K562 (cell line): ENCODE data around the gene MRPL40. TPM values are rescaled to one million over a fixed set of nuclear protein-coding genes. Genes with fewer than 3 reads are reported as not detected.

ENCODE experiments used
- ARID3B ChIP-seq: fragments of 250-450 bp; sonication (Bioruptor Pico); IDR thresholded peaks from 2 replicates; pipeline ENCODE4 v1.4.0; 2020; ENCODE audit warnings: borderline replicate concordance
- BRD9 ChIP-seq: fragments of 450-650 bp; IDR thresholded peaks from 2 replicates; pipeline ENCODE4 v1.6.1; 2018; ENCODE audit warnings: low read depth; ENCODE audit not compliant: partially characterized antibody
- CHD4 ChIP-seq: fragments of 200-600 bp; sonication (generic); IDR thresholded peaks from 3 replicates; pipeline ENCODE4 v1.6.1; 2012; ENCODE audit warnings: low read depth, mild to moderate bottlenecking, mixed read lengths, low read length, inconsistent platforms; ENCODE audit not compliant: insufficient read depth, insufficient replicate concordance, poor library complexity, severe bottlenecking
- HIVEP1 ChIP-seq: fragments of 250-450 bp; sonication (Bioruptor Pico); IDR thresholded peaks from 2 replicates; pipeline ENCODE4 v1.4.0; 2020; ENCODE audit warnings: mild to moderate bottlenecking
- NR4A1 ChIP-seq, 2 experiments: fragments of 250-450 bp in 1 of 2; fragments of 450-650 bp in 1 of 2; sonication (Bioruptor Pico) in 1 of 2; IDR thresholded peaks; 2 replicates each; pipeline versions ENCODE4 v1.4.0 to v1.6.1; 2016 to 2020; ENCODE audit warnings: mild to moderate bottlenecking in 2 of 2, missing compliant biosample characterization in 1 of 2, missing genetic modification characterization in 1 of 2, moderate library complexity in 1 of 2
- NRF1 ChIP-seq, 2 experiments: fragments of 450-650 bp; IDR thresholded peaks in 1 of 2; conservative IDR thresholded peaks in 1 of 2; 2 replicates each; pipeline ENCODE4 v1.6.1; 2014; ENCODE audit warnings: mild to moderate bottlenecking in 2 of 2
- POLR2AphosphoS5 ChIP-seq: IDR thresholded peaks from 2 replicates; pipeline ENCODE4 v1.6.1; 2011; ENCODE audit warnings: mild to moderate bottlenecking, low read depth, low read length, moderate library complexity; ENCODE audit not compliant: control insufficient read depth, insufficient read depth
- PPARD ChIP-seq: fragments of 250-450 bp; sonication (Bioruptor Pico); IDR thresholded peaks from 2 replicates; pipeline ENCODE4 v1.8.0; 2022; ENCODE audit warnings: inconsistent platforms, mild to moderate bottlenecking, moderate library complexity
- SMAD4 ChIP-seq: fragments of 250-450 bp; sonication (Bioruptor Pico); conservative IDR thresholded peaks from 2 replicates; pipeline ENCODE4 v1.8.0; 2021; ENCODE audit warnings: inconsistent platforms, mild to moderate bottlenecking, moderate library complexity
- SP2 ChIP-seq: IDR thresholded peaks from 2 replicates; pipeline ENCODE4 v1.6.1; 2011; ENCODE audit warnings: mild to moderate bottlenecking, low read depth, low read length, moderate library complexity; ENCODE audit not compliant: poor library complexity, severe bottlenecking; ENCODE audit errors: extremely low read depth
- ZBTB9 ChIP-seq: fragments of 450-650 bp; formaldehyde crosslinking; IDR thresholded peaks from 2 replicates; pipeline ENCODE4 v1.4.0; 2020; ENCODE audit warnings: mild to moderate bottlenecking, moderate library complexity
- ZNF407 ChIP-seq: fragments of 450-650 bp; IDR thresholded peaks from 2 replicates; pipeline ENCODE4 v1.6.1; 2016; ENCODE audit warnings: low read depth
- polyA plus RNA-seq, 8 experiments: library from polyadenylated mRNA; depleted of rRNA in 4 of 8; stranded (reverse) in 5 of 8; unstranded in 3 of 8; fragments of >200 nt; fragmentation: Nextera tagmentation in 2 of 8; fragmentation: Illumina TruSeq in 1 of 8; extraction: Ambion mirVana in 2 of 8; extraction: Trizol in 1 of 8; gene quantifications; 2 replicates each; pipeline versions ENCODE4 v1.2.1 to v1.2.3, GENCODE V29; 2011 to 2014; ENCODE audit warnings: inconsistent platforms in 1 of 8, missing spikeins in 1 of 8
- total RNA-seq, 7 experiments: library from RNA; depleted of rRNA in 6 of 7; stranded (reverse); fragments of >200 nt in 6 of 7; fragmentation: Illumina TruSeq in 2 of 7; extraction: Trizol in 2 of 7; gene quantifications; 2 replicates each; pipeline versions ENCODE4 v1.2.1 to v1.2.3, GENCODE V29; 2011 to 2021; ENCODE audit warnings: low replicate concordance in 1 of 7
- TF ChIP-seq, protein P1 (sequence below): sonication (generic); formaldehyde crosslinking; IDR thresholded peaks from 2 replicates; pipeline ENCODE4 v1.9.0; 2022; ENCODE audit warnings: mild to moderate bottlenecking, missing genetic modification reagents

The MRPL40 gene
- total and polyA plus RNA-seq, 9 of the 15 experiments (the other 6 are each of a cell fraction or from before 2014, with no cell fraction given): 132 to 652 (median 208) TPM

- TF ChIP-seq SMAD4 (CRISPR knock-in tag): no peak
- no peak for TF ChIP-seq NRF1 (conservative IDR thresholded peaks at IDR 0.05 in 1 of 2, IDR thresholded peaks at IDR 0.05 in 1 of 2)
- 0 out of 2 replicates have a peak, but pooled peaks have one; percentile 24 for TF ChIP-seq ZBTB9 (CRISPR knock-in tag)
- no peak for TF ChIP-seq ZNF407
- no peak for TF ChIP-seq ARID3B (CRISPR knock-in tag)
- TF ChIP-seq CHD4: no peak
- TF ChIP-seq SP2: no peak
- no peak for TF ChIP-seq POLR2AphosphoS5
- TF ChIP-seq, protein P1, sequence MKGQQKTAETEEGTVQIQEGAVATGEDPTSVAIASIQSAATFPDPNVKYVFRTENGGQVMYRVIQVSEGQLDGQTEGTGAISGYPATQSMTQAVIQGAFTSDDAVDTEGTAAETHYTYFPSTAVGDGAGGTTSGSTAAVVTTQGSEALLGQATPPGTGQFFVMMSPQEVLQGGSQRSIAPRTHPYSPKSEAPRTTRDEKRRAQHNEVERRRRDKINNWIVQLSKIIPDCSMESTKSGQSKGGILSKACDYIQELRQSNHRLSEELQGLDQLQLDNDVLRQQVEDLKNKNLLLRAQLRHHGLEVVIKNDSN (CRISPR knock-in tag): no peak
- TF ChIP-seq PPARD (CRISPR knock-in tag): no peak
- TF ChIP-seq HIVEP1 (CRISPR knock-in tag): no peak
- TF ChIP-seq NR4A1 (CRISPR knock-in tag; IDR thresholded peaks at IDR 0.05): no peak
- TF ChIP-seq NR4A1 (tag; IDR thresholded peaks at IDR 0.05): no peak
- no peak for TF ChIP-seq BRD9
Observed at GRCh38 chr22:19463491-19464469, 31.4 kb downstream of the MRPL40 start (continued).
